Stimulated activated CD4-positive, alpha-beta T cell treated with anti-CD3 and anti-CD28 coated beads, Interleukin-12 subunit alpha, Interleukin-12 subunit beta, amount 100 ng/mL, for 48 hours (primary cell): ENCODE results near the gene MCM3.

ENCODE experiments used
- DNase-seq, 3 donors: peaks; one replicate each; pipeline ENCODE4 v3.0.0-alpha.2; 2020; ENCODE audit warnings: low read depth in 2 of 3, low spot score in 1 of 3

MCM3 gene

DNA sequence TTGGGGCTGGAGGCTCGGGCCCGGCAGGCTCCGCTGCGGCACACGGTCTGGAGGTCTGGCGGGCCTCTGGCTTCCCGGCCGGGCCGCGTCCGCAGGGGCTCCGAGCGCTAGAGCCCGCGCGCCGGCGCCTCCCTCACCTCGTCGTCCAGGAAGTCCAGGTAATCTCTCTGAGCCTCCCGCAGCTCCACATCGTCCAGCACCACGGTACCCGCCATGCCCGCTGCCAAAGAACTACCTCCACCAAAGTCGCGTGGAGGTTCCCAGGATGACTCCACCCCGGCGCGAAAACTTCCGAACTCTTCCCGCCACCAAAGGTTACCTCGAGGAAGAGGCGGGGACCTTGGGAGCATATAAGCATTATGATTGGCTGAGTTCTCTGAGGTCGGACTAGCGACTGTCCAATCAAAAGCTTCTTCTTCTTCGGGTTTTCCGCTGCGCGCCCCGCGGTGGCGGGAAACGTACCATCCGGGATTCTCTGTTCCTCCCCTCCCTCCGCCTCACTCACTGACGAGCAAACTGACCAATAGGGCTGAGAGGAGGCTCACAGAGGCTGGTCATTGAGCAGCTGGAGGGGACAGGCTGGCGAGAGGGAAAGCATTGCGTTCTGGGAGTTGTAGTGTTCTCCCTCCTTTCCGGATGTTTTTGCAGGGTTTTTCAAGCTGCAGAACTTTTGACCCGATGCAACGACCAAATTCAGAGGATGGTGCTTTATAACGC is at the start of gene MCM3:
Gene MCM3, minus strand, starts transcription at position 283 of the 717 bp plus-strand sequence. Its CDS starts 68 bp downstream, at position 215.
- peak; percentile 93 to 96 (median 94) for DNase-seq

- DNase-seq: no peak
These were observed 49.3 kb upstream of the MCM3 start for GRCh38 chr6:52333840-52334200.

DNA sequence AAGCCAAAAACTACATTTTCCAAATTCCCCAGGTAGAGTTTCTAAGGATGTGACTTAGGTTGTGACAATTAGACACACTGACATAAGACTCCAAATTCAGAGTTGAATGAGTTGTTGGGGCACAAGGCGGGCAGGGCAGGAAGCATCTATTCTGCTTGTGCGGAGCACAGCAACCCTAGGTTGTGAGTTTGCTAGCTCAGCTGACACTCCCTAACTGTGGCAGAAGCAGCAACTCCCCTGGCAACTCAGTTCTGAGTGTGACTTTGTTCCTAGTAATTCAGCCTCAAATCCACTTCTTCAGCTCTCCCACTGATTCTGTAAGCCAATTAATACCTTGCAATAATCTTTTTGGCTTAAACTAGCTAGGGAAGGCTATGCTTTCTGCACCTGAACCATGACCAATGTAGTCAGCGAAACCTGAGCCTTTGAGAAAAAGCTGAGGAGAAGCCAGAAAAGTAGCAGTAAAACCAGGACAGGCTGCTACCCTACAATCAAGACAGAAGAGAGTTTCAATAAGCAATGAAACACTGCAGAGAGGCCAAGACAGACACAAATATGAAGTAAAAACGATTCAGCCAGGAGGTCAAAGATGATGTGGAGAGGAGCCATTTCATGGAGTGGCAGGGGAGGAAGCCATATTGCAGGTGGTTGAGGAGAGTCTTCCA is 47.4 kb upstream of the MCM3 start:
- DNase-seq: no peak

- no peak for DNase-seq
These were observed 45.9 kb upstream of the MCM3 start for GRCh38 chr6:52330470-52330869.

DNA sequence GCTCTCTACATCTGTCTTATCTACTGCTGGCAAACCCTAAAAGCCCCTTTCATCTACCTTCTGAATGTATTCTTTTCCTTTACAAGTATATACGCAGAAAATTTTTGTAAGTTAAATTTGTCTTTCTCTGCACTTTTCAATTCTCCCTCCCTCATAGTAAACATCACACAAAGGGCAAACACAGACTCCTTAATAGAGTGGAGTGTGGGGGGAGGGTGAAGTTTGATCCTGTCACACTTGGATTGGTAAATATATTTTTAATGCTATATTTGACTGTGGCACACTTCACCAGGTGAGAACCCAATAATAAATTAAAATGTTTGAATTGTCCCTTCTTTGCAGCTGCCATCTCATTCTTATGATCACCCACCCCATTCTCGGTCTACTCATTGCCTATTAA is 44.2 kb upstream of the MCM3 start:
- DNase-seq: no peak

DNA sequence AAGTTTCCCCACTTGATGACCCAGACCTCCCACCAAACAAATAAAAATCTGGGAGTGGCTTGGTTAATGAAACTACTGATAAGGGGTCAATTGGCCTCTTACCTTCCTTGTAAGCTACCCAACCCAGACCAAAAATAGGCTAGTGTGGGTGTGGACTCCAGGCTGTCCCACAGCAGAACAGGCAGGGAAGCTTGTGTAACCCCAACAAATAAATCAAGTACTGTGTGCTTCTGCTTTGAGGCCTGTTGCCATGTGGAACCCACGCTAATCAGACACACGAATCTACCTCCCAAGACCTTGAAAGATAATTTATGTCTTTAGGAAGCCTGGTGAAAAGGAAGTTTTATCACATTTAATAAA is 43.7 kb upstream of the MCM3 start:
- no peak for DNase-seq

GRCh38 chr6:52326540-52327364 is 42.2 kb upstream of the MCM3 start:
- DNase-seq: no peak

- DNase-seq: no peak
These were observed 41.3 kb upstream of the MCM3 start for GRCh38 chr6:52325695-52326471.

GRCh38 chr6:52324189-52324588 is 39.6 kb upstream of the MCM3 start:
- DNase-seq: no peak

DNA sequence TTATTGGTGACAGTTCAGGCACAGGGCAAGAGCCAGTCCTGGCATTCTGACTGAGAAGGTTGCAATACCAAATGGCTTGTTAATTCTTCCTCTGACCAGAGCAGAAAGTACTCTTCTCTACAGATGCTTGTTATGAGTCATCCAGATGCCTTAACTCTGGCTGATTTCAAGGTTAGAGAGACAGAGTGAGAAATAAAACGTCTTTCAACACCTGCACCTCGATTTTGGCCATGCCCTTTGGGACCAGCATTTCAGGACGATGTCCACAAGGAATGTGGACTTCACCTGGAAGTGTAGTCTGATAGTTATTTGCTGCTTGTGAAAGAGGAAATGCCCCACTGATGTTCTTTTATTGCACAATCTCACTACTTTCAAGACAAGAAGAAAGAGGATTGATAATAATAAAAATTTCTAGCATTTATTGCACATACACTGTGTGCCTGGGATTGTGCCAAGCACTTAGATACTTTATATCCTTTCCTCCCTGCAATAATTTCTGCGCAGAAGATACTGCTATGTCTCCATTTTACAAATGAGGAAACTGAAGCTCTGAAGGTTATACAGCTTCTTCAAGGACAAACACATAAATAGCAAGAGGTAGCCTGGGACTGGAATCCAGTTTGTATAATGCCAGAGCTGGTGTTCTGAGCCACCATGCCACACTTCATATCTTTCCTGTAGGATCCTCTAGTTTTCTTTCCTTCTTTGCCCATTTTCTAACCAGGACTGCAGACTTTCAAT is 33.5 kb upstream of the MCM3 start:
- no peak for DNase-seq

GRCh38 chr6:52317211-52317610 is 32.7 kb upstream of the MCM3 start:
- no peak for DNase-seq

- no peak for DNase-seq
These were observed 30.2 kb upstream of the MCM3 start for GRCh38 chr6:52314752-52315151.

GRCh38 chr6:52312461-52312860 is 27.9 kb upstream of the MCM3 start:
- DNase-seq: no peak

GRCh38 chr6:52310932-52311331 is 26.4 kb upstream of the MCM3 start:
- DNase-seq: no peak

- no peak for DNase-seq
These were observed 23.4 kb upstream of the MCM3 start for GRCh38 chr6:52307900-52308372.

DNA sequence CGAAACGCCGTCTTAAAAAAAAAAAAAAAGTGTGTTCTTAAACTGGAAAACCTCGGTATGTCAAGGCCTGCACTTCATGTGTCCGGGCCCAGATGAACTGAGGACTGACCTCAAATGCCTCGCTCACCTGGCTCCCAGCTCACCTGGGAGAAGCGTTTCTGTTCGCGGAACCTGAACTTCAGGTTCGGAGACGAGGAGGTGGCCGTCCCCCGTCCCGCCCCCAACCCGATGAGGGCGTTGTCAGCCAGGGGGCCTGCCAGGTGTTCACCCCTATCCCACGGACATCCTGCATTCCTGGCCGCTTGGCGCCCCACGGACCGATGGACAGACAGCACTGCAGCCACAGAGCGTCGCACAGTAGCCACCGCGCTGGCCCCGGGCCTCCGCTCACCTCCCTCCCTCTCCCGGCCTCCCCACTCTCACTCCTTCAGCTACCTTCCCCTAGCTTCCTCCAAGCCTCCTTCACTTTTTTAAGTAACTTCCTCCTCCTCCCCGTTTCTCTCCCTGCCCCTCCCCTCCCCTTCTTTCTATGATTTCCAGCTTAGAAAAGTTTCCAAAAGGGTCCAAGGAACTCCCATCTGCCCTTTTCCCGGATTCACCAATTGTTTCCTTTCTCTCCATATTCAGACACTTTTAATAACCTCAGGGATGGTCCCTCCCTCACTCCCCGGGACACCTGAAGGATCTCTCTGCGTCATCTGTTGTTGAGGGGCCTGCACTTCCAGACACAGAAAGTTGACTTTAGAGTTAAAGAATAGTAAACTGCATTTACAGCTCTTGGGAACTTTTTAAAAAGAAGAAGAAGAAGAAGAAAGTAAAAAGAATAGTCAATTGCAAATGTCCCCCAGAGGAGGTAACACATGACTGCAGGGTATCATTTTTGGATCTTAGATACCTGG is 22.7 kb upstream of the MCM3 start:
- DNase-seq: no peak

DNA sequence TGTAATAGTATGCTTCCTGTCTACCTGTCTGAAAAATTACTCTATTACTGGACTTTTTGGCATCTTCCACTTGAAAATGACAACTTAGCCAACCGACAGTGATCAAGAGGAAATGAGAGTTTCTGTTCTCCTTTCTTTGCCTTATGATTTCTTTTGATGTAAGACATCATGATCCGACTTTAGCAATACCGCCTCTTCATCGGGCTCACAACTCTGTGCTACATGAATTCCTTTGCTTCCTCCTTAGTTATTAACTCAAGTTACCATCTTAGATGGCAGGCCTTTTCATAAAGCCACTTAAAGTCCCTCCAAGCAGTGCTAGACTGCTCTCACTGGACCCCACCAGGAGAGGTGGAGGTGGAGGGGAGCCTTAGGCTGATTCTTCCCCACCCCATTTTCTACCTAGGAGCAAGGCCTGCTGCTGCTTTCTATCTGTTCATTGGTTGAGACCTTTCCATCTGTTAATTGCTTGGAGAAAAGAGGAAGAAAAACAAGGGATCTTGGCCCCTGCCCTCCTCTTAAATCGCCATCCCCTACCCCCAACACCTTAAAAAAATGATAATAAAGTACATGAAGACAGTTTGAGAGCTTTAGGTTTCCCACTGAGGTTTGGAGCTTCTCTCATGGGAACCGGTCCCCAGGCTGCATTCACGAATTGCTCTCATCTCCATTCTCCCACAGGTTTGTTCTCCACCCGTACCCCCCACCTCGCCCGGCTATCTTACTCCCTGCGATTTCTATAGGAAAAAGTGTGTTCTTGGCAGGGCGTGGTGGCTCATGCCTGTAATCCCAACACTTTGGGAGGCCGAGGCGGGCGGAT is 21.6 kb upstream of the MCM3 start:
- DNase-seq: no peak

DNA sequence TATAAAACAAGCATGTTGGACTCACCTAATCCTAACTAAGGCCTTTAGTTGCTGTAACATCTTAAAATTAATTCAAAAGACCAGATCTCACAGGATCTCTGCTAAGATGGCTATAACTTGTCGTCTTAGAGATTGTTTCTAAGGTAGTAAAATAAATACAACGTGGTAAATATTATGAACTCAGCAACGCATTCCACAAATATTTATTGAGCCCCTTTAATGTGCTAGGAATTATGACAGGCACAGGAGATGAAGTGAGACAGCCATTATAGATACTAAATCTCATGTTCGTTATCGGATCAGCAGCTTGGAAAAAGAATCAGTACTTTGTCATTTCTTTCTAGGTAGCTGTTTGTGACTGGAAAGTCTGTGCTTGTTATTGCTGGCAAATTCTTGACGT is 20.9 kb upstream of the MCM3 start:
- no peak for DNase-seq

- no peak for DNase-seq
These were observed 20.4 kb upstream of the MCM3 start for GRCh38 chr6:52304983-52305390.
